ENCODE measurements around the gene CMSS1.

DNA sequence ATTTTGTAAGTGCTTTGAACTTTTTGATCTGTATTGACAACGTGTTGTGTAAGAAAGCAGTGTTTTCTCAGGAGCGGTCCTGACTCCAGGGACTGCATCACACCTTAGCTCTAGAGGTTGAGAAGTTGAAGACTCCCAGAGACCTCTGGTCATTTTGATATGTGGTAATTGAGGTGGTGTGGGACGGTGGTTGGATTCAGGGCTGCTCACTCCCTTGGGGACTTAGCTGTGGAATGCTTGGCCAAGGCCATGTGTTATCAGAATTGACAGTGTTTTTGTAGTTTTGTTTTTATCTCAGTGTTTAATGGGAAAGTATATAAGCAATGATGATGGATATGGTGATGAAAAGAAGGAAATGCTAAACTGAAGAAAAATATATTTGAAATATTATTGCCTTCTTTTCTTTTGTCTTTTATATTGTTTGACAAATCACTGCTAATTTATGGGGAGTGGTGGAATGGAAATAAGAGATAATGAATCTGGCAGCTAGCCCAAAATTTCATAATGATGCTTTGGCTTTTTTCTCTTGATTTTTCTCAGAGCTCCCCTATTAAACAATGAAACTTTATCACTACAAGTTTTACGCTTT is 16.0 kb downstream of the CMSS1 start:
- TF ChIP-seq, protein P1, sequence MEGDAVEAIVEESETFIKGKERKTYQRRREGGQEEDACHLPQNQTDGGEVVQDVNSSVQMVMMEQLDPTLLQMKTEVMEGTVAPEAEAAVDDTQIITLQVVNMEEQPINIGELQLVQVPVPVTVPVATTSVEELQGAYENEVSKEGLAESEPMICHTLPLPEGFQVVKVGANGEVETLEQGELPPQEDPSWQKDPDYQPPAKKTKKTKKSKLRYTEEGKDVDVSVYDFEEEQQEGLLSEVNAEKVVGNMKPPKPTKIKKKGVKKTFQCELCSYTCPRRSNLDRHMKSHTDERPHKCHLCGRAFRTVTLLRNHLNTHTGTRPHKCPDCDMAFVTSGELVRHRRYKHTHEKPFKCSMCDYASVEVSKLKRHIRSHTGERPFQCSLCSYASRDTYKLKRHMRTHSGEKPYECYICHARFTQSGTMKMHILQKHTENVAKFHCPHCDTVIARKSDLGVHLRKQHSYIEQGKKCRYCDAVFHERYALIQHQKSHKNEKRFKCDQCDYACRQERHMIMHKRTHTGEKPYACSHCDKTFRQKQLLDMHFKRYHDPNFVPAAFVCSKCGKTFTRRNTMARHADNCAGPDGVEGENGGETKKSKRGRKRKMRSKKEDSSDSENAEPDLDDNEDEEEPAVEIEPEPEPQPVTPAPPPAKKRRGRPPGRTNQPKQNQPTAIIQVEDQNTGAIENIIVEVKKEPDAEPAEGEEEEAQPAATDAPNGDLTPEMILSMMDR (IDR thresholded peaks at IDR 0.05), result no peak
- TF ChIP-seq POLR2A (IDR thresholded peaks at IDR 0.05), result no peak
